ENCODE data around the gene OR52B6.
"Not testable (repeated sequence)": the region's sequence is repeated elsewhere in the genome, so short reads cannot be mapped to it uniquely, and the experiment has no call there.

Gene OR52B6

GRCh38 chr11:5592615-5593014, 11.9 kb downstream of the OR52B6 start:
- DNase-seq (ENCODE audit: low read depth), result no peak
- no peak for TF ChIP-seq CTCF (conservative IDR thresholded peaks at IDR 0.05; ENCODE audit: control insufficient read depth, insufficient read depth, low read depth, low read length)
- no peak overlapping the region for H3K4me3 ChIP-seq (ENCODE audit: control insufficient read depth, low read depth, low read length)

- no peak overlapping the region for H3K4me3 ChIP-seq (ENCODE audit: control insufficient read depth, low read depth, low read length)
- DNase-seq (ENCODE audit: low read depth), result no peak
- no peak for TF ChIP-seq CTCF (conservative IDR thresholded peaks at IDR 0.05; ENCODE audit: control insufficient read depth, insufficient read depth, low read depth, low read length)
Measured at GRCh38 chr11:5593146-5593545, 12.5 kb downstream of the OR52B6 start.

- H3K4me3 ChIP-seq (ENCODE audit: control insufficient read depth, low read depth, low read length), result peak within 1 kb of the TSS; percentile 72
- peak; percentile 52 for DNase-seq (ENCODE audit: low read depth)
- no peak for TF ChIP-seq CTCF (conservative IDR thresholded peaks at IDR 0.05; ENCODE audit: control insufficient read depth, insufficient read depth, low read depth, low read length)
Measured at GRCh38 chr11:5596607-5597201, 16.0 kb downstream of the OR52B6 start, which contains the start of gene TRIM6. TSS of gene TRIM6 (plus strand) at chr11:5596637. CDS start at chr11:5596898, 261 bp downstream.

GRCh38 chr11:5597953-5598352, 17.3 kb downstream of the OR52B6 start:
- no peak for DNase-seq (ENCODE audit: low read depth)
- TF ChIP-seq CTCF (conservative IDR thresholded peaks at IDR 0.05; ENCODE audit: control insufficient read depth, insufficient read depth, low read depth, low read length), result no peak
- H3K4me3 ChIP-seq (ENCODE audit: control insufficient read depth, low read depth, low read length), result no peak overlapping the region

GRCh38 chr11:5600374-5600851, 19.7 kb downstream of the OR52B6 start:
- TF ChIP-seq CTCF (conservative IDR thresholded peaks at IDR 0.05; ENCODE audit: control insufficient read depth, insufficient read depth, low read depth, low read length), result peak; percentile 60

GRCh38 chr11:5602791-5603190, 22.1 kb downstream of the OR52B6 start:
- not testable (repeated sequence) for H3K4me3 ChIP-seq (ENCODE audit: control insufficient read depth, low read depth, low read length); DNase-seq (ENCODE audit: low read depth)

More at GRCh38 chr11:5600374-5600851, 19.7 kb downstream of the OR52B6 start:
- peak; percentile 66 for DNase-seq (ENCODE audit: low read depth)
- H3K4me3 ChIP-seq (ENCODE audit: control insufficient read depth, low read depth, low read length), result no peak overlapping the region

GRCh38 chr11:5603326-5603725, 22.6 kb downstream of the OR52B6 start:
- H3K4me3 ChIP-seq (ENCODE audit: control insufficient read depth, low read depth, low read length), result no peak overlapping the region
- no peak for TF ChIP-seq CTCF (conservative IDR thresholded peaks at IDR 0.05; ENCODE audit: control insufficient read depth, insufficient read depth, low read depth, low read length)
- no peak for DNase-seq (ENCODE audit: low read depth)
